Lower lobe of right lung (tissue), 2 donors: Measurements from ENCODE around the gene MDFIC. TPM values are rescaled to one million over a fixed set of nuclear protein-coding genes. Genes with fewer than 3 reads are reported as not detected.

ENCODE experiments used
- ATAC-seq, 2 donors: fragments of 200-7000 bp; cut with Tn5 transposase; one replicate each; pipeline ENCODE4 v1.9.1; 2020 to 2022; ENCODE audit warnings: mild to moderate bottlenecking in 2 of 2, moderate library complexity in 2 of 2
- DNase-seq: peaks from one replicate; pipeline ENCODE4 v3.0.0-alpha.2; 2020
- H3K27ac ChIP-seq: fragments of 200-600 bp; one replicate; pipeline ENCODE4 v1.8.0; 2022
- H3K27me3 ChIP-seq: fragments of 200-600 bp; one replicate; pipeline ENCODE4 v1.8.0; 2022; ENCODE audit warnings: low read depth
- H3K36me3 ChIP-seq: fragments of 200-600 bp; one replicate; pipeline ENCODE4 v1.8.0; 2022; ENCODE audit warnings: mild to moderate bottlenecking
- H3K4me1 ChIP-seq: fragments of 200-600 bp; one replicate; pipeline ENCODE4 v1.8.0; 2022
- H3K4me3 ChIP-seq: fragments of 200-600 bp; one replicate; pipeline ENCODE4 v1.8.0; 2022; ENCODE audit warnings: mild to moderate bottlenecking
- H3K9me3 ChIP-seq: fragments of 200-600 bp; one replicate; pipeline ENCODE4 v1.8.0; 2022
- CTCF ChIP-seq: fragments of 200-600 bp; IDR thresholded peaks from one replicate; pipeline ENCODE4 v1.8.0; 2022; ENCODE audit warnings: antibody characterized with exemption, mild to moderate bottlenecking
- intact Hi-C: fragments of 100-400 bp; cut with DNase I; formaldehyde crosslinking; loops from one replicate; pipeline ENCODE4 v1.11.0; 2022
- total RNA-seq: library from RNA; stranded (reverse); fragmentation: NEBNext Ultra II Directional; extraction: Animal tissue kit (Norgen Biotek cat#: 25700); gene quantifications from one replicate; pipeline ENCODE4 v1.2.1, GENCODE V29; 2021
- donor health status: DM: no; HTN: yes; CAD: no; lungs with severe emphysema.

MDFIC gene
- total RNA-seq, 1 donor from 2014 or later, result 46.3 TPM

DNA sequence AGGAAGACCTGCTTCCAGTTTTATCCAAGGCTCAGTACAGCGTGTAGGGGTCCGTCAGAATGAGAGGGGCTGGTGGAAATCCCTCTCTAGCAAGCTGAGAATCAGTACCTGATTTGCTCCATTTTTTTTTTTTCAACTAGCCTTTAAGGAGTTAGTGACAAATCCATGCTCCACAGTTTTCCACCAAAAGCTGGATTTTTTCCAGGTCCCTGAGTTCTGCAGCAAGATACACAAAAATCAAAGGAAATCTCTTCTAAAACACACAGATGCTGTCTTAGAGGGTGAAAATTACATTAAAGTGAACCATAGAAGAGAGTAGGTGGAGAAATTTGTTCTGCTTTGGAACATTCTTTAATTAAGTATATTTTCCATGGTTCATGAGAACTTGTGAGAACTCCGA lies 30.4 kb downstream of the MDFIC start:
- H3K36me3 ChIP-seq, result no peaks in the 10 kb centered on the region
- no peak for TF ChIP-seq CTCF
- H3K4me3 ChIP-seq, result no peak overlapping the region
- no peak overlapping the region for H3K27ac ChIP-seq
- no peaks in the 10 kb centered on the region for H3K9me3 ChIP-seq
- intact Hi-C loops, result no loop called here
- H3K4me1 ChIP-seq, result peaks cover 7% of the 10 kb centered on the region
- H3K27me3 ChIP-seq, result no peaks in the 10 kb centered on the region
- DNase-seq (no peak), ATAC-seq (no peak)

- ATAC-seq (no peak), DNase-seq (no peak)
- intact Hi-C loops, result no loop called here
- no peaks in the 10 kb centered on the region for H3K36me3 ChIP-seq
- no peaks in the 10 kb centered on the region for H3K27me3 ChIP-seq
- H3K4me1 ChIP-seq, result peaks cover 16% of the 10 kb centered on the region
- no peak for TF ChIP-seq CTCF
- H3K4me3 ChIP-seq, result no peak overlapping the region
- no peak overlapping the region for H3K27ac ChIP-seq
- H3K9me3 ChIP-seq, result no peaks in the 10 kb centered on the region
These were observed 31.8 kb downstream of the MDFIC start for GRCh38 chr7:114953724-114954123.

DNA sequence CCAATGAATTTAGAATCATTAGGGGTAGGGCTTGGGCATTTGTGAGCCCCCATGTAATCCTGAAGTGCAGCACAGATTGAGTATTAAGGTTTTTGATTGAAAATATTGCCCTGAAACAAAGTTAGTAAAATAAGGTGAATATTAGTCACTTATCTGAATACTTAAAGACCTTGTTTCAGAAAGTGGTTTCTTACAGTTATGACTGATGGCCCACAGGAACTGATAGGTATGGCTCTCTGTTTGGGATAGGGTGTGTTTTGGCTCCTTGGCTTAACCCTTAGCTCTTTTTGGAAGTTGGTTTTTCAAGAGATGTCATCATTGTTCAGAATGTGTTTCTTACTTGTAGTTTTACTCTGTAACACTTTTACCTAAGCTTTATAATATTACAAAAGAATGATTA lies 34.8 kb downstream of the MDFIC start:
- no peaks in the 10 kb centered on the region for H3K27me3 ChIP-seq
- no peaks in the 10 kb centered on the region for H3K36me3 ChIP-seq
- ATAC-seq, result no peak
- H3K4me1 ChIP-seq, result peaks cover 9% of the 10 kb centered on the region
- DNase-seq, result no peak
- H3K9me3 ChIP-seq, result no peaks in the 10 kb centered on the region
- no peak for TF ChIP-seq CTCF
- intact Hi-C loops, result no loop called here
- no peak overlapping the region for H3K27ac ChIP-seq
- H3K4me3 ChIP-seq, result no peak overlapping the region

- DNase-seq, result no peak
- no peak for TF ChIP-seq CTCF
- no peaks in the 10 kb centered on the region for H3K9me3 ChIP-seq
- no peaks in the 10 kb centered on the region for H3K36me3 ChIP-seq
- H3K27ac ChIP-seq, result no peak overlapping the region
- H3K4me3 ChIP-seq, result no peak overlapping the region
- no peak for ATAC-seq
- H3K27me3 ChIP-seq, result no peaks in the 10 kb centered on the region
- intact Hi-C loops, result no loop called here
- peaks cover 9% of the 10 kb centered on the region for H3K4me1 ChIP-seq
These were observed 35.5 kb downstream of the MDFIC start for GRCh38 chr7:114957444-114957843.

DNA sequence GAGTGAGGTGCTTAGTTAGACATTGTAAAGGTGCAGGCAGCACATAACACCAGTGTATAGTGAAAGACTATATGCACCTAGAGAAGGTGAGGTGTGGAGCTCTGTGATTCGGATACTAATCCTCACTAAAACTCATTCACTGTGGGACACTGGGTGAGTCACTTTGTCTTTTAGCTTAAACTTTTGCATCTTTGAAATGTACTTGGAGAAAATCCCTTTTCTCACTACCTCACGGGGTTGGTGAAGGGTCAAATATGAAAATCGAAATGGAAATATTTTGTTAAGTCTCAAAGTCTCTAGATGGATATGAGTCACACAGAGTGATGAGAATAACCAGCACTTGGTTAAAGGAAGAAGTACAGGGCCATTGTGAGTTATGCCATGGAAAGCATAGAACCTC lies 38.0 kb downstream of the MDFIC start:
- no peak for DNase-seq

More for the DNA sequence above, 38.0 kb downstream of the MDFIC start:
- H3K36me3 ChIP-seq, result no peaks in the 10 kb centered on the region
- no peak overlapping the region for H3K27ac ChIP-seq
- peaks cover 9% of the 10 kb centered on the region for H3K4me1 ChIP-seq
- H3K27me3 ChIP-seq, result no peaks in the 10 kb centered on the region
- H3K9me3 ChIP-seq, result no peaks in the 10 kb centered on the region
- no peak for ATAC-seq
- H3K4me3 ChIP-seq, result no peak overlapping the region
- TF ChIP-seq CTCF, result no peak
- intact Hi-C loops, result no loop called here
